Measurements from ENCODE around the gene LPIN3.

LPIN3 gene, protein sequence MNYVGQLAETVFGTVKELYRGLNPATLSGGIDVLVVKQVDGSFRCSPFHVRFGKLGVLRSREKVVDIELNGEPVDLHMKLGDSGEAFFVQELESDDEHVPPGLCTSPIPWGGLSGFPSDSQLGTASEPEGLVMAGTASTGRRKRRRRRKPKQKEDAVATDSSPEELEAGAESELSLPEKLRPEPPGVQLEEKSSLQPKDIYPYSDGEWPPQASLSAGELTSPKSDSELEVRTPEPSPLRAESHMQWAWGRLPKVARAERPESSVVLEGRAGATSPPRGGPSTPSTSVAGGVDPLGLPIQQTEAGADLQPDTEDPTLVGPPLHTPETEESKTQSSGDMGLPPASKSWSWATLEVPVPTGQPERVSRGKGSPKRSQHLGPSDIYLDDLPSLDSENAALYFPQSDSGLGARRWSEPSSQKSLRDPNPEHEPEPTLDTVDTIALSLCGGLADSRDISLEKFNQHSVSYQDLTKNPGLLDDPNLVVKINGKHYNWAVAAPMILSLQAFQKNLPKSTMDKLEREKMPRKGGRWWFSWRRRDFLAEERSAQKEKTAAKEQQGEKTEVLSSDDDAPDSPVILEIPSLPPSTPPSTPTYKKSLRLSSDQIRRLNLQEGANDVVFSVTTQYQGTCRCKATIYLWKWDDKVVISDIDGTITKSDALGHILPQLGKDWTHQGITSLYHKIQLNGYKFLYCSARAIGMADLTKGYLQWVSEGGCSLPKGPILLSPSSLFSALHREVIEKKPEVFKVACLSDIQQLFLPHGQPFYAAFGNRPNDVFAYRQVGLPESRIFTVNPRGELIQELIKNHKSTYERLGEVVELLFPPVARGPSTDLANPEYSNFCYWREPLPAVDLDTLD

DNA sequence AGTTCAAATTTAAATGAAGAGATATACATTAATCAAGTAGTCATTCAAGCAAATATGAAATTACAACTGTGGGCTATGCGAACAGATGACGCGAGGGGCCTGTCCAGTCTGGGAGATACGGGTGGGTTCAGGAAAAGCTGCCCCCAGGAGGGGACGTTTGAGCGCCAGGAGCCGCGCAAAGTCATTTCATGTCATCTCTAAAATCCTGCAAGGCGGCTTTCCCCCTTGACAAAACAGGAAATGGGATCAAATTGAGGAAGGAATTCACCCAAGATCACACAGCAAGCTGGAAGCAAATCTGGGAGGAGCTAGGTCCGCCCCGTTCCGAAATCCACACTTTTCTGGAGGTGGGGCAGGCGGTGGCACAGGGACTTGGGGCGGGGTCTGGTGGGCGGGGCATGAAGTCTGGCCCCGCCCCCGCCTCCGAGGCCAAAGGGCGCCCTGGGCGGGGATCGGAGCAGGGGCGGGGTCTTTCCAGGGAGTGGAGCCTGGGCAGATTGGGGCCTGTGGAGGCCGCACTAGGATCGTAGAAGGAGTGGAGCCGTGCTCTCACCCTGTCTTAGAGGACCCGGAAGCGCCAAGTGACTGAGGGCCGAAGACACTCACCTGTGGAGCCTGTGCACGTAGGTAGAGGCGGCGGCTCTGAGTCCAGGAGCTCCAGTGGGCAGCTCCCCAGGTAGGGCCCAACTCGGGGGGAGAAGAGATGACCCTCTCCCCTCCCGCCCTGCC, at the start of gene LPIN3:
Gene LPIN3 (plus strand): TSS at position 495 of the 729 bp plus-strand sequence. CDS start 4,983 bp downstream, outside the sequence.
- TF ChIP-seq, protein P1, sequence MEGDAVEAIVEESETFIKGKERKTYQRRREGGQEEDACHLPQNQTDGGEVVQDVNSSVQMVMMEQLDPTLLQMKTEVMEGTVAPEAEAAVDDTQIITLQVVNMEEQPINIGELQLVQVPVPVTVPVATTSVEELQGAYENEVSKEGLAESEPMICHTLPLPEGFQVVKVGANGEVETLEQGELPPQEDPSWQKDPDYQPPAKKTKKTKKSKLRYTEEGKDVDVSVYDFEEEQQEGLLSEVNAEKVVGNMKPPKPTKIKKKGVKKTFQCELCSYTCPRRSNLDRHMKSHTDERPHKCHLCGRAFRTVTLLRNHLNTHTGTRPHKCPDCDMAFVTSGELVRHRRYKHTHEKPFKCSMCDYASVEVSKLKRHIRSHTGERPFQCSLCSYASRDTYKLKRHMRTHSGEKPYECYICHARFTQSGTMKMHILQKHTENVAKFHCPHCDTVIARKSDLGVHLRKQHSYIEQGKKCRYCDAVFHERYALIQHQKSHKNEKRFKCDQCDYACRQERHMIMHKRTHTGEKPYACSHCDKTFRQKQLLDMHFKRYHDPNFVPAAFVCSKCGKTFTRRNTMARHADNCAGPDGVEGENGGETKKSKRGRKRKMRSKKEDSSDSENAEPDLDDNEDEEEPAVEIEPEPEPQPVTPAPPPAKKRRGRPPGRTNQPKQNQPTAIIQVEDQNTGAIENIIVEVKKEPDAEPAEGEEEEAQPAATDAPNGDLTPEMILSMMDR (IDR thresholded peaks at IDR 0.05; ENCODE audit: extremely low read depth, missing control alignments) = no peak
- DNase-seq (ENCODE audit: low spot score) = peak; percentile 80

- TF ChIP-seq, protein P1 (IDR thresholded peaks at IDR 0.05; ENCODE audit: extremely low read depth, missing control alignments) = no peak
- no peak for DNase-seq (ENCODE audit: low spot score)
Measured at GRCh38 chr20:41293269-41294037, 47.2 kb upstream of the LPIN3 start.

GRCh38 chr20:41299899-41300298, 40.7 kb upstream of the LPIN3 start:
- TF ChIP-seq, protein P1 (IDR thresholded peaks at IDR 0.05; ENCODE audit: extremely low read depth, missing control alignments) = no peak
- no peak for DNase-seq (ENCODE audit: low spot score)

GRCh38 chr20:41300383-41300782, 40.2 kb upstream of the LPIN3 start:
- DNase-seq (ENCODE audit: low spot score) = no peak

DNA sequence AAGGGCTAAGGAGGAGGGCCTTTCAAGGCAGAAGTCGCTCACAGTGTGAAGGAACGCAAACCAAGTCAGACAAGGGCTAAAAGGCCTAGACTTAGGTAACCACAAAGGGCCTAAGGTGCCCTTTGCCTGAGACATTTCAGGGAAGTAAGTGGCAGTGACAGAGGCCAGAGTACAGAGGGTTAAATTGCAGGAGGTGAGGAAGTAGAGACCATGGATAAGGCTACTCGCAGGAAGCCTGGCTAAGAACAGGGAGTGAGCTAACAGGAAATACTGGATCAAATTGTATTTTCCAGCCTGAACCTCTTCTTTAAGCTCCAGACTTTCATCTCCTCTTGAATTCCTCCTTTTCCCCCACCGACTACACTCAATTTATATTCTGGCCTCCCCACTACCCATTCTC, 39.7 kb upstream of the LPIN3 start:
- DNase-seq (ENCODE audit: low spot score) = no peak
- TF ChIP-seq, protein P1 (IDR thresholded peaks at IDR 0.05; ENCODE audit: extremely low read depth, missing control alignments) = no peak

More at GRCh38 chr20:41300383-41300782, 40.2 kb upstream of the LPIN3 start:
- TF ChIP-seq, protein P1 (IDR thresholded peaks at IDR 0.05; ENCODE audit: extremely low read depth, missing control alignments) = no peak

DNA sequence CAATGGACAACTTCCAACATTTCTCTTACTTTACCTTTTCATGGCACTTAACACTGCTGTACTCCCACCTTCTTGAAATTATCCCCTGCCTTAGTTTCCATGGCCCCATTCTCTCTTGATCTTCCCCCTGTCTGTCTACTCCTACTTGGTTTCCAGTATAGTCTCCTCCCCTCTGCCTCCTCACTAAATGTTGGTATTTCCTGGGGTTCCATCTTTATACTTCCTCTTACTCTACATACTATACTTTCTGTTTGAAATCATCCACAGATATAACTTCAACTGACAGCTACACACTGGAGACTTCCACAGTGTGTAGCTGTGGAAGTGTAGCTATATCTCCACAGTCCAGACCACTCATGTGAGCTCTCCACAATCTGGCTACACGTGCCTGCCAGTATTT, 36.6 kb upstream of the LPIN3 start:
- no peak for DNase-seq (ENCODE audit: low spot score)
- TF ChIP-seq, protein P1 (IDR thresholded peaks at IDR 0.05; ENCODE audit: extremely low read depth, missing control alignments) = no peak
